SK-N-SH (cell line): ENCODE results near the gene NGB. TPM values are rescaled to one million over a fixed set of nuclear protein-coding genes. Genes with fewer than 3 reads are reported as not detected.

Experiments used
- CTCF ChIA-PET: fragments of 300-600, 350-600 bp; formaldehyde crosslinking; extraction: SDS; loops from one replicate; lab custom pipeline; 2021; lab: Yijun Ruan, JAX
- POLR2A ChIA-PET: fragments of 350-600 bp; sonication (Branson Sonifier 250); formaldehyde crosslinking; extraction: SDS; loops from one replicate; lab custom pipeline; 2020; ENCODE audit warnings: antibody characterized with exemption, inconsistent platforms; lab: Yijun Ruan, JAX
- DNase-seq: peaks from one replicate; pipeline ENCODE4 v3.0.0; 2012
- H2AFZ ChIP-seq: fragments of 200-600 bp; sonication (generic); 2 replicates; pipeline ENCODE4 v1.8.1; 2016; ENCODE audit warnings: antibody characterized with exemption, mild to moderate bottlenecking, low read depth
- H3F3A ChIP-seq: fragments of 200-600 bp; sonication (generic); replicated peaks from 2 replicates; pipeline ENCODE3; 2016; ENCODE audit warnings: antibody characterized with exemption, mild to moderate bottlenecking; ENCODE audit not compliant: insufficient read depth
- H3K27ac ChIP-seq, 2 experiments: fragments of 200-500 bp in 1 of 2; fragments of 200-600 bp in 1 of 2; sonication (Bioruptor generic) in 1 of 2; sonication (generic), shearing (Covaris generic) in 1 of 2; 2 replicates each; pipeline versions ENCODE4 v1.5.1 to v1.6.1; 2014 to 2016; ENCODE audit warnings: low read depth in 2 of 2, inconsistent platforms in 1 of 2, low read length in 1 of 2, mild to moderate bottlenecking in 1 of 2, mixed read lengths in 1 of 2
- H3K27me3 ChIP-seq: fragments of 200-600 bp; sonication (generic), shearing (Covaris generic); 2 replicates; pipeline ENCODE4 v1.6.1; 2016; ENCODE audit warnings: mixed run types; ENCODE audit not compliant: insufficient read depth
- H3K36me3 ChIP-seq, 2 experiments: fragments of 200-500 bp in 1 of 2; fragments of 200-600 bp in 1 of 2; sonication (Bioruptor generic) in 1 of 2; sonication (generic) in 1 of 2; replicated peaks in 1 of 2; 2 replicates each; pipeline versions ENCODE3 to v1.5.1; 2014 to 2016; ENCODE audit warnings: low read length in 1 of 2, mild to moderate bottlenecking in 1 of 2; ENCODE audit not compliant: insufficient read depth in 2 of 2, control insufficient read depth in 1 of 2
- H3K4me1 ChIP-seq, 2 experiments: fragments of 200-500 bp in 1 of 2; fragments of 200-600 bp in 1 of 2; sonication (Bioruptor generic) in 1 of 2; sonication (generic), shearing (Covaris generic) in 1 of 2; 2 replicates each; pipeline versions ENCODE4 v1.5.1 to v1.6.1; 2014 to 2016; ENCODE audit warnings: low read depth in 1 of 2, low read length in 1 of 2, mixed run types in 1 of 2; ENCODE audit not compliant: insufficient read depth in 2 of 2, control insufficient read depth in 1 of 2
- H3K4me2 ChIP-seq: fragments of 200-600 bp; sonication (generic), shearing (Covaris generic); 2 replicates; pipeline ENCODE4 v1.6.1; 2017; ENCODE audit warnings: mixed run types
- H3K4me3 ChIP-seq, 2 experiments: fragments of 200-500 bp in 1 of 2; fragments of 200-600 bp in 1 of 2; sonication (Bioruptor generic) in 1 of 2; sonication (generic), shearing (Covaris generic) in 1 of 2; 2 replicates each; pipeline versions ENCODE4 v1.5.1 to v1.8.1; 2014 to 2016; ENCODE audit warnings: low read depth in 2 of 2, inconsistent platforms in 1 of 2, low read length in 1 of 2, mild to moderate bottlenecking in 1 of 2, mixed read lengths in 1 of 2, moderate library complexity in 1 of 2
- H3K79me2 ChIP-seq: fragments of 200-600 bp; sonication (generic); 2 replicates; pipeline ENCODE4 v1.8.1; 2017; ENCODE audit warnings: mild to moderate bottlenecking; ENCODE audit not compliant: insufficient read depth
- H3K9ac ChIP-seq: fragments of 200-600 bp; sonication (generic); 2 replicates; pipeline ENCODE4 v1.6.1; 2017; ENCODE audit warnings: mixed run types
- H3K9me2 ChIP-seq: fragments of 200-600 bp; sonication (generic); 2 replicates; pipeline ENCODE4 v1.6.1; 2017; ENCODE audit warnings: mixed run types
- H3K9me3 ChIP-seq: fragments of 200-600 bp; sonication (generic); 2 replicates; pipeline ENCODE4 v1.6.1; 2017; ENCODE audit warnings: mixed run types, mild to moderate bottlenecking, moderate library complexity
- H4K20me1 ChIP-seq: fragments of 200-600 bp; sonication (generic); 2 replicates; pipeline ENCODE4 v1.6.1; 2017; ENCODE audit warnings: mild to moderate bottlenecking, mixed run types; ENCODE audit not compliant: insufficient read depth
- MAX ChIP-seq: IDR thresholded peaks from 2 replicates; pipeline ENCODE4 v1.4.0; 2012; ENCODE audit warnings: low read depth
- MEF2A ChIP-seq: IDR thresholded peaks from 2 replicates; pipeline ENCODE4 v1.4.0; 2012; ENCODE audit warnings: low read depth, borderline replicate concordance
- PBX3 ChIP-seq: IDR thresholded peaks from 2 replicates; pipeline ENCODE4; 2012
- POLR2AphosphoS5 ChIP-seq: IDR thresholded peaks from 2 replicates; pipeline ENCODE4 v1.6.1; 2012; ENCODE audit warnings: low read depth, low read length
- RAD21 ChIP-seq: IDR thresholded peaks from 2 replicates; pipeline ENCODE4 v1.6.1; 2012; ENCODE audit warnings: mild to moderate bottlenecking, low read length
- REST ChIP-seq: IDR thresholded peaks from 2 replicates; pipeline ENCODE4 v1.6.1; 2012; ENCODE audit warnings: mild to moderate bottlenecking, low read depth, low read length, moderate library complexity
- RFX5 ChIP-seq: IDR thresholded peaks from 2 replicates; pipeline ENCODE4 v1.6.1; 2012; ENCODE audit warnings: mild to moderate bottlenecking, improper control_type of control experiment, low read length
- ZBTB33 ChIP-seq: IDR thresholded peaks from 2 replicates; pipeline ENCODE4 v1.4.0; 2012; ENCODE audit warnings: low read depth, borderline replicate concordance
- WGBS: methylation state at CpG from one replicate; pipeline ENCODE4 v1.1.6; 2017; ENCODE audit warnings: low lambda C conversion rate; 5-methylcytosine and 5-hydroxymethylcytosine counted together
- polyA plus RNA-seq, 3 experiments: library from polyadenylated mRNA; depleted of rRNA; stranded (reverse); fragments of >200 nt; gene quantifications; 2 replicates each; pipeline ENCODE4 v1.2.3, GENCODE V29; 2012
- TF ChIP-seq, protein P1 (sequence below): IDR thresholded peaks from 2 replicates; pipeline ENCODE4 v1.4.0; 2012; ENCODE audit warnings: low read depth, borderline replicate concordance
- TF ChIP-seq, protein P2 (sequence below): fragments of 200-600 bp; sonication (generic); IDR thresholded peaks from 2 replicates; pipeline ENCODE4 v1.6.1; 2017; ENCODE audit warnings: antibody characterized with exemption, mild to moderate bottlenecking, moderate library complexity

NGB gene
- polyA plus RNA-seq, 1 of the 3 experiments (the other 2 are of a cell fraction), result not detected

- Histone ChIP-seq H3K4me3 (no peak overlapping the region), H2AFZ (no peak overlapping the region), H3K9me2 (no peaks in the 10 kb centered on the region), H3K9ac (no peak overlapping the region), H3K4me1 (no peaks in the 10 kb centered on the region; a peak in 1 of 4 replicates), H3F3A (no peaks in the 10 kb centered on the region), H3K9me3 (no peaks in the 10 kb centered on the region), H3K27ac (no peak overlapping the region), H3K36me3 (no peaks in the 10 kb centered on the region), H3K27me3 (peaks cover 24% of the 10 kb centered on the region), H3K4me2 (no peak overlapping the region), H3K79me2 (no peaks in the 10 kb centered on the region), H4K20me1 (no peaks in the 10 kb centered on the region)
- ChIA-PET POLR2A (no interaction called here), CTCF (no interaction called here)
- WGBS, result 20% methylated on average over 1 of the region's 2 CpGs
- no peak for TF ChIP-seq REST
- no peak for TF ChIP-seq MEF2A
- TF ChIP-seq ZBTB33, result no peak
- no peak for TF ChIP-seq MAX
- TF ChIP-seq RFX5, result no peak
- no peak for TF ChIP-seq RAD21
- TF ChIP-seq, protein P1, sequence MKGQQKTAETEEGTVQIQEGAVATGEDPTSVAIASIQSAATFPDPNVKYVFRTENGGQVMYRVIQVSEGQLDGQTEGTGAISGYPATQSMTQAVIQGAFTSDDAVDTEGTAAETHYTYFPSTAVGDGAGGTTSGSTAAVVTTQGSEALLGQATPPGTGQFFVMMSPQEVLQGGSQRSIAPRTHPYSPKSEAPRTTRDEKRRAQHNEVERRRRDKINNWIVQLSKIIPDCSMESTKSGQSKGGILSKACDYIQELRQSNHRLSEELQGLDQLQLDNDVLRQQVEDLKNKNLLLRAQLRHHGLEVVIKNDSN, result no peak
- no peak for TF ChIP-seq POLR2AphosphoS5
- DNase-seq, result no peak
These were observed 5.9 kb downstream of the NGB start for GRCh38 chr14:77265187-77265515.

DNA sequence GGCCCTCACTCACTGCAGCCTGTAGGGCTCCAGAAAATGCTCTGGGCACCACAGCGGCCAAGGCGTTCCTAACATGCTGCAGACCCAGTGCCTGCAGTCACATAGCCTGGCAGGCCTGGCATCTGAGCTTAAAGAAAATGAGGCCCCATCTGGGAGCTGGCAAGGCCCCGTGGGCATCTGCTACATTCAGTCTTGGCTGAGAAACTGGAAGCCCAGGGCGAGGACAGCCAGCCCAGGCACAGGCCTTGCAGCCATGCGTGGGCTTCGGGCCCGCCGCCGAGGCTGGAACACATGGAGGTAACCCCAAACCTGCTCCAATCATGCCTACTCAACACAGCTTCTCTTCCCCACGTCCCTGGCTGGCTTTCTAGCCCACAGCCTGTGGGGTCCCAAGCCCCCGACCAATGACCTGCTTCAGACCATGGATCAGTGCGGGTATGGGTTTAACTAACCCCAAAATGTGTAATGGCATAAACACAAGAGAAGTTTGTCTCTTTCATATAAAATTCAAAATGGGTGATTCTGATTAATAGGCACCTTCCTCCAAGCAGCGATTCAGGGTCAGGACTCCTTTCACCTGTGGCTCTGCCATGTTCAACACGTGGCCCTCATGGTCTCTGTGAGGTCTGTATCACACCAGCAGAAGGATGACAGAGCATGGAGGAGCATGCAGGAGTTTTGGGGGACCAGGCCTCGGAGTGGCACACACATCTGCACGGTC is 6.4 kb downstream of the NGB start:
- no peak overlapping the region for H3K9ac ChIP-seq
- ChIA-PET POLR2A (no interaction called here), CTCF (interaction anchor here (0.7 to 1.2 kb wide), 2 partner anchors 11 to 123 kb away, joined by 3 read pairs; partner anchors contain the start of gene ZDHHC22)
- no peaks in the 10 kb centered on the region for H3K9me2 ChIP-seq
- no peaks in the 10 kb centered on the region for H3K9me3 ChIP-seq
- no peaks in the 10 kb centered on the region; a peak in 1 of 4 replicates for H3K4me1 ChIP-seq
- H3K27me3 ChIP-seq, result peaks cover 19% of the 10 kb centered on the region
- DNase-seq, result no peak
- H3F3A ChIP-seq, result no peaks in the 10 kb centered on the region
- H2AFZ ChIP-seq, result no peak overlapping the region
- H4K20me1 ChIP-seq, result no peaks in the 10 kb centered on the region
- 58% methylated on average over 14 of the region's 16 CpGs for WGBS
- H3K4me3 ChIP-seq, result no peak overlapping the region
- no peaks in the 10 kb centered on the region for H3K79me2 ChIP-seq
- no peak overlapping the region for H3K4me2 ChIP-seq
- H3K27ac ChIP-seq, result no peak overlapping the region
- H3K36me3 ChIP-seq, result no peaks in the 10 kb centered on the region
- TF ChIP-seq, protein P2, sequence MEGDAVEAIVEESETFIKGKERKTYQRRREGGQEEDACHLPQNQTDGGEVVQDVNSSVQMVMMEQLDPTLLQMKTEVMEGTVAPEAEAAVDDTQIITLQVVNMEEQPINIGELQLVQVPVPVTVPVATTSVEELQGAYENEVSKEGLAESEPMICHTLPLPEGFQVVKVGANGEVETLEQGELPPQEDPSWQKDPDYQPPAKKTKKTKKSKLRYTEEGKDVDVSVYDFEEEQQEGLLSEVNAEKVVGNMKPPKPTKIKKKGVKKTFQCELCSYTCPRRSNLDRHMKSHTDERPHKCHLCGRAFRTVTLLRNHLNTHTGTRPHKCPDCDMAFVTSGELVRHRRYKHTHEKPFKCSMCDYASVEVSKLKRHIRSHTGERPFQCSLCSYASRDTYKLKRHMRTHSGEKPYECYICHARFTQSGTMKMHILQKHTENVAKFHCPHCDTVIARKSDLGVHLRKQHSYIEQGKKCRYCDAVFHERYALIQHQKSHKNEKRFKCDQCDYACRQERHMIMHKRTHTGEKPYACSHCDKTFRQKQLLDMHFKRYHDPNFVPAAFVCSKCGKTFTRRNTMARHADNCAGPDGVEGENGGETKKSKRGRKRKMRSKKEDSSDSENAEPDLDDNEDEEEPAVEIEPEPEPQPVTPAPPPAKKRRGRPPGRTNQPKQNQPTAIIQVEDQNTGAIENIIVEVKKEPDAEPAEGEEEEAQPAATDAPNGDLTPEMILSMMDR, result no peak
- TF ChIP-seq RAD21, result no peak
- TF ChIP-seq REST, result no peak
- TF ChIP-seq MEF2A, result no peak
- TF ChIP-seq PBX3, result no peak
